PC-3 (cell line): ENCODE measurements around the gene UPF1.

ENCODE experiments used
- CTCF ChIP-seq: fragments of 300-600 bp; sonication (generic); conservative IDR thresholded peaks from 2 replicates; pipeline ENCODE4 v1.5.1; 2017; ENCODE audit warnings: antibody characterized with exemption, low read depth, mild to moderate bottlenecking, low read length
- EZH2 ChIP-seq: fragments of 300-600 bp; sonication (generic); IDR thresholded peaks from one replicate; pipeline ENCODE4 v1.6.1; 2017; ENCODE audit warnings: antibody characterized with exemption, mild to moderate bottlenecking, low read length; ENCODE audit not compliant: unreplicated experiment
- EZH2phosphoT487 ChIP-seq: fragments of 300-600 bp; sonication (generic); IDR thresholded peaks from 2 replicates; pipeline ENCODE4 v1.6.1; 2018; ENCODE audit warnings: mild to moderate bottlenecking, antibody characterized with exemption, low read length, borderline replicate concordance

GRCh38 chr19:18840288-18841267 lies 8.8 kb downstream of the UPF1 start:
- no peak for TF ChIP-seq CTCF
- TF ChIP-seq EZH2, result no peak
- TF ChIP-seq EZH2phosphoT487, result no peak
